Colon (tissue), 2 donors: ENCODE data around the gene SLC26A1.

Experiments
- FAIRE-seq: peaks from 2 replicates; lab custom pipeline; 2012; peaks lifted over from hg19 to GRCh38; lab: Jason Lieb, UNC
- donor health status: control.
- donor health status: control.

The SLC26A1 gene, protein sequence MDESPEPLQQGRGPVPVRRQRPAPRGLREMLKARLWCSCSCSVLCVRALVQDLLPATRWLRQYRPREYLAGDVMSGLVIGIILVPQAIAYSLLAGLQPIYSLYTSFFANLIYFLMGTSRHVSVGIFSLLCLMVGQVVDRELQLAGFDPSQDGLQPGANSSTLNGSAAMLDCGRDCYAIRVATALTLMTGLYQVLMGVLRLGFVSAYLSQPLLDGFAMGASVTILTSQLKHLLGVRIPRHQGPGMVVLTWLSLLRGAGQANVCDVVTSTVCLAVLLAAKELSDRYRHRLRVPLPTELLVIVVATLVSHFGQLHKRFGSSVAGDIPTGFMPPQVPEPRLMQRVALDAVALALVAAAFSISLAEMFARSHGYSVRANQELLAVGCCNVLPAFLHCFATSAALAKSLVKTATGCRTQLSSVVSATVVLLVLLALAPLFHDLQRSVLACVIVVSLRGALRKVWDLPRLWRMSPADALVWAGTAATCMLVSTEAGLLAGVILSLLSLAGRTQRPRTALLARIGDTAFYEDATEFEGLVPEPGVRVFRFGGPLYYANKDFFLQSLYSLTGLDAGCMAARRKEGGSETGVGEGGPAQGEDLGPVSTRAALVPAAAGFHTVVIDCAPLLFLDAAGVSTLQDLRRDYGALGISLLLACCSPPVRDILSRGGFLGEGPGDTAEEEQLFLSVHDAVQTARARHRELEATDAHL

GRCh38 chr4:993111-994029, at the start of gene SLC26A1:
Gene SLC26A1, minus strand, starts transcription at chr4:993404. Its CDS starts 1,701 bp downstream, at chr4:991703.
- no peak for FAIRE-seq

- FAIRE-seq, result no peak
These were observed 49.3 kb upstream of the SLC26A1 start for GRCh38 chr4:1042352-1043055.

GRCh38 chr4:1041936-1042330, 48.7 kb upstream of the SLC26A1 start:
- FAIRE-seq, result no peak

DNA sequence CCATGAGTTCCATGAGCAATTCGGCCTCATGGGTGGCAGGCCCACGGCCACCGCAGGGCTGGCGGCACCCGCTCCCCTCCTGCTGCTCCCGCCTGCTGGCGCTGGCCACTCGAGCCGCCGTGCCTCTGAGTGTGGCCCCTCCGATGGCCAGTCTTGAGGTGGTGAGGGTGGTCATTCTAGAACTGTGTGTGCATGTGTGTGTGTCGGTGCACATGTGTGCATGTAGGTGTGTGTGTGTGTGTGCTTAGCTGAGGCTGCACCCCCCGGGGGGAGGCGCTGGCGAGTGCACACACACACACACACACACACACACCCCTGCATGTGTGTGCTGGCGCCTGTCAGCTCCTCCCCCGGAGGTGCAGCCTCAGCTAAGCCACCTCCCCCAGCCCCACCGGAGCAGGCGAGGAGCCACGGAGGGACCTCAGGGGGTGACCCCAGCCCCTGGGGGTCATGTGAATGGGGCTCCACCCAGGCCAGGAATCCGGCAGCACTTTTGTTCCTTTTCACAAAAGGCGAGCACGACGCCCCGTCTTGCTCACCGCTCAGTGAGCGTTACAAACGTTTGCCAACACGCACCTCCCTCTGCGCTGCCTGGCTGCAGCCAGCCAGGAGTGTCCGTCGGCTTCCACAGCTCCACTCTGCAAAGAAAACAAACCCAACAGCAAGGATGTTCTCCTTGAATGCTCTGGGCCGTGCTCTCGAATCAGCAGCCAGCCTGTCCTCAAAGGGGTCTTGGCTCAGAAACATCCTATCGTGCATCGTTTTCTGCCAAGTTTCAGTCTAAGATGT, 48.1 kb upstream of the SLC26A1 start:
- FAIRE-seq, result no peak

DNA sequence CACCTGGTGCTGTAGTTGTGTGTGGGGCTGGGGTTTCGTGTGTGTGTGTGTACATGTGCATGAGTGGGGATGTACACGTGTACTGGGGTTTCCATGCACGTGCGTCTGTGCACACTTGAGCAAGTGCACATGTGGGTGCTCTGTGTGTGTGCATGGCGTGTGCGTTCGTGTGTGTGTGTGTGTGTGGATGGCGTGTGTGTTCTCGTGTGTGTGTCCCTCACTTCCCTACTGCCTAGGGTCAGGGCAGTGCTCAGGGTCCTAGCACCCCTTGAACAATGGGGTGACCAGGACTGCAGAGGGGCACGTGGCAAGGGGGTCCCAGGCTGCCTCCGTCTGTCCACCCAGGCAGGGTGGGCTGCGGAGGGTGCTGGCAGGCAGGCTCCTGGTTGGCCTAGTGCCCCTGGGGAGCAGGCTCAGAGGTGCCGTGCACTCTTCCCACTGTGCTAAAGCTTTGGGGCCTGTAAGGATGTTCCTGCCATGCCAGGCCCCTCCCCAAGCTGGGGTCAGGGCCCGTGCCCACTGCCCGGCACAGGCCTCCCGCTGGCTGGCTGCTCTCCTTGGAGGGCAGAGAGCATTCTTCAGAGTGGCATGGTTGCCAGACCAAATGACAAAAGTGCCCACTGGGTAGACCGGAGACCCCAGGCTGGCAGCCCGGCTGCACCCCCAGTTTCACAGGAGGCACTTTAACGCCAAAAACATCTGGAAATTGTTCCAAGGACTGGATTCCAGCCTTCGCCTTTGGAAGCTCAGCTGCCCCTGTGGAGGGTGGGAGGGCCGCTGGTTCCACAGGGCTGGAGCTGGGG, 47.3 kb upstream of the SLC26A1 start:
- FAIRE-seq, result no peak

- no peak for FAIRE-seq
These were observed 46.5 kb upstream of the SLC26A1 start for GRCh38 chr4:1039493-1040343.

DNA sequence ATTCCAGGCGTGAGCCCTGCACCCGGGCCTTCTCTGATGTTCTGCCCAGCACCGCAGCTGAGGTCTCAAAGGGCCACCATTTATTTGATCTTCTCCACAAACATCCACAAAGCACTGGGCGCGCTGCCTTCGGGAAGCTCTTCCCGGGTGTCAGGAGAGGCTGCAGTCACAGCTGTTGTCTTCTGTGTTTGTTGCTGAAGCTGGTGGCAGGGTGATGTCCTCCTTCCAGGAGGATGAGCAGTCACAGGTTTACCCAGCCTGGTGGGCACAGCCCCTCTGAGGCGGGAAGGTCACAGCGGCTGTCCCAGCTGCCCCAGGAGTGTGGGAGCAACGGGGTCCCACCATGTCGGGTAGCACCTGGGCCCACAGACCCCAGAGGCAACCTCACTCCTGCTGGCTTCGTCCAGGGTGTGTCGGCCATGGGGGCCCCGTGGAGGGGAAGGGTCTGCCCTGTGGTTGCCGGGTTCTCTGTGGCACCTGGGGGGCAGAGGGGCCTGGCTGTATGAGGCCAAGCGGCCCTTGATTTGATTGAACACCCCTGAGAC, 45.8 kb upstream of the SLC26A1 start:
- FAIRE-seq, result no peak

GRCh38 chr4:1036976-1037810, 44.0 kb upstream of the SLC26A1 start:
- no peak for FAIRE-seq

DNA sequence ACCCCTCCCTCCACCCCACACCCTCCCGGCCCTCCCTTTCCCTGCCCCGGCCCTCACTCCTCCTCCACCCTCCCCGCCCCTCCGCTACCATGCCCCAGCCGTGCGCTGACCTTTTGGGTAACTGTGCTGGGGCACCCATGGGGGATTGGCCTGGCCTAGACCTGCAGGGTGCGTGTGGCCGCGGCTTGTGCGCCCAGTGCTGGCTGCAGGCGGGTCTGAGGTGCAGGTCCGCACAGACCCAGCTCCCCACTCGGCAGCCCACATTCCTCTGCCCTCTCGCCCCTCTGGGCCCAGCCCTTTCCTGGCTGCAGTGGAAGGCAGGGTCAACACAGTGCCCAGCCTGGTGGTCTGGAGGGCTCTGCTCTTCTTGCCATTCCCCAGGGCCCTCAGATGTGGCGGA, 42.9 kb upstream of the SLC26A1 start:
- FAIRE-seq, result no peak

GRCh38 chr4:1035510-1035909, 42.3 kb upstream of the SLC26A1 start:
- no peak for FAIRE-seq

DNA sequence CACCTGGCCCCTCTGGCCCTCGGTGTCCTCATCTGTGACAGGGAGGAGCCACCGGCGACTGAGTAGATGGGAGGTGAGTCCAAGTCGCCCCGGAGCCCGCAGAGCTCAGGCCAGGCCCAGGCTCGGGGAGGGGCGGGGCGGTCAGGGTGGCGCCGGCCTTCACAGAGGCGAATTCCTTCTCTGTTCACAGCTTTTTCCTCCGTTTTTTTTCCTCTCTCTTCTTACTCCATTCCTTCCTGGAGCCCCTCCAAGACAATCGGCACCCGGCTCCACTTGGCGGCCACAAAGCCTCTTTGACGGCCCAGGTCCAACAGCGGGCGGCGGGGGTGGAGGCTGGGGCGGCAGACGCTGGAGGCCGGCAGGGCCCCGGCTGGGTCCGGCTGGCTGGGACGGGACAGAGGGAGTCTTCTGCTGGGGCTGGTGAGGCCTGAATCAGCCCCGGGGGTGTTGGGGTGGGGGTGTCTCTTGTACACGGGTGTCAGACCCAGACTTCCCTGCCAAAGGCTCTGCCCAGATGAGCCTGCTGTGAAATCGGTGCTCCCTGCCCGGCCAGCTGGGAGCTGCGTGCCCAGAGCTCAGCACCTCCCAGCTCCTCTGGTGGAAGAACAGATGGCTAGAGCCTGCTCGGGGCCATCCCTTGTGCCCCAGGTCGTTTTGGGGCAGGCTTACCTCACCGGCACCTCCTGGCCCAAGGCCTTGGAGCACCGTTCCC, 40.8 kb upstream of the SLC26A1 start:
- FAIRE-seq, result no peak

- FAIRE-seq, result no peak
These were observed 39.7 kb upstream of the SLC26A1 start for GRCh38 chr4:1032861-1033260.

DNA sequence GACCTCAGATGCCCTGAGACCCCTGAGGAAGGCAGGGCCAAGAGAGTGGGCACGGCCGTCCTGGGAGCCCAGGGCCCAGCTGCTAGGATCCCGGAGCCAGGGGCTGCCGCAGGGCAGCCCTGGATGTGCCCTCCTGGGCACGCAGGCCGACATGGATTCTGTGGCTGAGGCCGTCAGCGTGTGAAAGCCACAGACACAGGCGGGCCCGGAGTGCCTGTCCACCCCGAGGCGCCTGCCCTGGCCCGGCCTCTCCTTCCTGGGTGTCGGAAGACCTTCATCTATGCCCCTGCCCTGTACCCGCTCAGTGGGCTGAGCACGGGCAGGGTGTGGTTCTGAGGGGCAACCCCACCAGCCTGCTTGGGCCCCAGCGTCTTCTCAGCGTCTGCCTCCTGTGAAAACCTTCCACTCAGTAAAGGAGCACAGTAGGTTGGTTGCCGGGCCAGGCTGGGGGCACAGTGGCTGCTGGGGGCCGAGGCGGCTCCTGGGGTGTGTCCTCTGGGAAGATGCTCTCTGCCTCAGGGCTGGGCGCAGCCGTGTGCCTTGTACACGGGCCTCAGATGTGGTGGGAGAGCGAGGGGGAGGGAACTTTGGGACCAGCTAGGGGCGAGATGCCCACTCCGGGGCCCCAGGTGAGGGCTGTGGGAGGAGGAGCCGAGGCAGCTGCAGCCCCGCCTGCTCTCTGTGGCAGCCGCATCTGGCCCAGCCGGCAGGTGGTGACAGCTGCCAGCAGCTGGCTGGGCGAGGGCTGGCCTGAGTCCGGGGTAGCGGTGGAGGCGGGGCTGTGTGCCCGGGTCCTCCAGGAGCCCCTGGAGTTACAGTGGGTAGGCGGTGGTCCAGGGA, 39.0 kb upstream of the SLC26A1 start:
- no peak for FAIRE-seq

DNA sequence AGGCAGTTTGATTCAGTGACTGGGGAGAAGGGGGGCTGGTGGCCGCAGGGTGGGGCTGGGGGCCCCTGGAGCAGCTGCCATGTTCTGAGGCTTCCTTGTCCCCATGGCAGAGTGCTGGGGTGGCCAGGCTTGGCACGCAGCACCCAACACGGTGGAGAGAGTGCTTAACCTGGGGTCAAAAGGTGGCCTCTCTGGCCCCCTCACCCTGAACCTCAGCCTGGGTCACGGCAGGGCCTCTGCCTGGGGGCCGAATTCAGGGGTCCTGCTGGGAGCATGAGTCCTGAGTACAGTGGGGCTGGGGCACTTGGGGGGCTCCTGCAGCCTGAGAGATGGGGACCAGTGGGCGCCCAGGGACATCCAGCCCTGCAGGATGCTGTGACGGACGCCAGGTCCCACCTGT, 38.1 kb upstream of the SLC26A1 start:
- no peak for FAIRE-seq

DNA sequence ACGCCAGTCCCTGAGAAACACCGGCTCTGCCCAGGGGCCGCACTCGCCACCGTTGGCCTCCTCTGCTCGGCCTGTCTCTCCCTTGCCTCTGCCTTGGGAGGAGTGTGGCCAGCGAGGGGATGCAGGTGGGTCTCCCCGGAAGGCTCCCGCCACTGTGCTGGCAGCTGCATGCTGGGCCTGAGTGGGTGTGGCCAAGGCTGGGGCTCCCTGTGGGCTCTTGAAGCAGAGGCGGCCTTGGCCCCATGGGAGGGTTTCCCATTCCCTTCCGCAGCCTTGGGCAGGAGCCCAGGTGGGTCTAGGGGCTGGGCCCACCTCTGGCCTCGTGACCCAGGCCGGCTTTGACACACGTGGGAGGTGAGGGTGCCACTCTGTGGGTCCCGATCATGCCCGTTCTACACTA, 37.4 kb upstream of the SLC26A1 start:
- no peak for FAIRE-seq

DNA sequence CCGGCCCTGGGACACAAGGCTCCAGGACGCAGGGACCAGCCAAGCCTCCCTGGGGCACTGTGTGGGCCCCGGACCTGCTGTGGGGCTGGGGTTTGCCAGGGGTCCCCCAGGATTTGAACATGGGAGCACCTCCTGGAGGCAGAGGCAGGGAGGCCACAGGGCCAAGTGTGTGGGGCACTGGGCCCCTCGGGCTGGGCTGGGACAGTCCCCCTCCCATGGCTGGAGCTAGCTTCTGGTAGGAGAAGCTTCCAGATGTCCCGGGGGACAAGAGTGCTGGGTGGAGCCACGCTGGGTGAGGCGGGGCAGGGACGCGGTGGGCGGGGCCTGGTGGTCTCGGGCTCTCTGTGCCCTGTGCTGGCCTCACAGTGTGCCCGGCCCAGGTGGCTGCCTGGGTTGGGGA, 36.8 kb upstream of the SLC26A1 start:
- FAIRE-seq, result no peak
